DND-41 (cell line): ENCODE results near the gene GCN1.

Experiments
- ATAC-seq: fragments of 200-7000 bp; cut with Tn5 transposase; 3 replicates; pipeline ENCODE4 v1.9.1; 2021; ENCODE audit warnings: low read depth; ENCODE audit not compliant: insufficient read depth
- DNase-seq: peaks from one replicate; pipeline ENCODE4 v3.0.0-alpha.2; 2020
- H2AFZ ChIP-seq: 2 replicates; pipeline ENCODE4 v1.6.0; 2012; ENCODE audit warnings: low read depth, low read length
- H3K27ac ChIP-seq: 2 replicates; pipeline ENCODE4 v1.5.1; 2012; ENCODE audit warnings: low read length, inconsistent platforms
- H3K27me3 ChIP-seq: fragments of 200-600 bp; sonication (generic); 2 replicates; pipeline ENCODE4 v1.6.0; 2012; ENCODE audit warnings: low read length, mild to moderate bottlenecking, inconsistent platforms; ENCODE audit not compliant: insufficient read depth, poor library complexity
- H3K36me3 ChIP-seq: 2 replicates; pipeline ENCODE4 v1.5.1; 2012; ENCODE audit warnings: low read length, inconsistent platforms; ENCODE audit not compliant: insufficient read depth
- H3K4me1 ChIP-seq: 2 replicates; pipeline ENCODE4 v1.5.1; 2012; ENCODE audit warnings: mild to moderate bottlenecking, low read length; ENCODE audit not compliant: insufficient read depth
- H3K4me2 ChIP-seq: 2 replicates; pipeline ENCODE4 v1.6.0; 2012; ENCODE audit warnings: mild to moderate bottlenecking, moderate library complexity, low read length, inconsistent platforms; ENCODE audit not compliant: insufficient read depth
- H3K4me3 ChIP-seq, 2 experiments: fragments of 200-600 bp in 1 of 2; shearing (Covaris generic) in 1 of 2; 2 replicates each; pipeline ENCODE4 v1.5.1; 2012 to 2016; ENCODE audit warnings: inconsistent platforms in 2 of 2, low read length in 2 of 2, mild to moderate bottlenecking in 2 of 2, low read depth in 1 of 2, moderate library complexity in 1 of 2
- H3K79me2 ChIP-seq: 2 replicates; pipeline ENCODE4 v1.6.0; 2012; ENCODE audit warnings: low read length, inconsistent platforms; ENCODE audit not compliant: insufficient read depth
- H3K9ac ChIP-seq: 2 replicates; pipeline ENCODE4 v1.6.0; 2012; ENCODE audit warnings: low read depth, mild to moderate bottlenecking, inconsistent platforms, low read length, moderate library complexity
- H3K9me3 ChIP-seq: 2 replicates; pipeline ENCODE4 v1.5.1; 2012; ENCODE audit warnings: low read length, moderate library complexity, mild to moderate bottlenecking, inconsistent platforms; ENCODE audit not compliant: insufficient read depth, severe bottlenecking
- H4K20me1 ChIP-seq: 2 replicates; pipeline ENCODE4 v1.6.0; 2012; ENCODE audit warnings: low read length; ENCODE audit not compliant: insufficient read depth
- EZH2 ChIP-seq: IDR thresholded peaks from 3 replicates; pipeline ENCODE4 v1.6.1; 2012; ENCODE audit warnings: borderline replicate concordance, low read depth, mild to moderate bottlenecking, moderate library complexity, low read length, inconsistent platforms; ENCODE audit not compliant: severe bottlenecking
- TF ChIP-seq, protein P1 (sequence below): IDR thresholded peaks from 2 replicates; pipeline ENCODE4 v1.5.1; 2012; ENCODE audit warnings: borderline replicate concordance, low read length, moderate library complexity, mild to moderate bottlenecking; ENCODE audit not compliant: poor library complexity, severe bottlenecking; ENCODE audit errors: extremely low read depth

GCN1 gene

DNA sequence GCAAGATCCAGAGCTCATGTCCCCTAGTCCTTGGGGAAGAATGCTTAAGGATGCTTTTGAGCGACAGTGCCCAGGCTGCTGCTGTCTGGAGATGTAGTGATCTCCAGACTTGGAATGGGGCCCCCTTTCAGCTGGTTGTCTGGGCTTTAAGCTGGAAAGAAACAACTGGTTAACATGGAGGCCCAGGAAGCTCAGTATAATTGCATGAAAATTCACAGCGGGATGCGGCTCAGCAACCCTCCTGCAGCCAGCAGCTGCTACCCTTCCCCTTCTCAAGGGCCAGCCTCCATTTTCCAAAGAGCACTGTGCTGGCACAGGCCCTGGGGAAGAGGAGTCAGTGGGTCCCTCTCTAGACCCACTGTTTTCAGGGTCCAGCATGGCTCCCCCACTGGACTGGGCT, 104.3 kb downstream of the GCN1 start:
- Histone ChIP-seq H3K9me3 (no peaks in the 10 kb centered on the region), H3K9ac (no peak overlapping the region), H3K4me3 (no peak overlapping the region), H4K20me1 (peaks cover 7% of the 10 kb centered on the region; the same call in 1 of the 2 replicates), H3K27ac (no peak overlapping the region), H3K79me2 (no peaks in the 10 kb centered on the region), H3K27me3 (no peaks in the 10 kb centered on the region), H2AFZ (no peak overlapping the region), H3K36me3 (peaks cover 23% of the 10 kb centered on the region), H3K4me2 (no peak overlapping the region), H3K4me1 (peaks cover 20% of the 10 kb centered on the region)
- TF ChIP-seq, protein P1, sequence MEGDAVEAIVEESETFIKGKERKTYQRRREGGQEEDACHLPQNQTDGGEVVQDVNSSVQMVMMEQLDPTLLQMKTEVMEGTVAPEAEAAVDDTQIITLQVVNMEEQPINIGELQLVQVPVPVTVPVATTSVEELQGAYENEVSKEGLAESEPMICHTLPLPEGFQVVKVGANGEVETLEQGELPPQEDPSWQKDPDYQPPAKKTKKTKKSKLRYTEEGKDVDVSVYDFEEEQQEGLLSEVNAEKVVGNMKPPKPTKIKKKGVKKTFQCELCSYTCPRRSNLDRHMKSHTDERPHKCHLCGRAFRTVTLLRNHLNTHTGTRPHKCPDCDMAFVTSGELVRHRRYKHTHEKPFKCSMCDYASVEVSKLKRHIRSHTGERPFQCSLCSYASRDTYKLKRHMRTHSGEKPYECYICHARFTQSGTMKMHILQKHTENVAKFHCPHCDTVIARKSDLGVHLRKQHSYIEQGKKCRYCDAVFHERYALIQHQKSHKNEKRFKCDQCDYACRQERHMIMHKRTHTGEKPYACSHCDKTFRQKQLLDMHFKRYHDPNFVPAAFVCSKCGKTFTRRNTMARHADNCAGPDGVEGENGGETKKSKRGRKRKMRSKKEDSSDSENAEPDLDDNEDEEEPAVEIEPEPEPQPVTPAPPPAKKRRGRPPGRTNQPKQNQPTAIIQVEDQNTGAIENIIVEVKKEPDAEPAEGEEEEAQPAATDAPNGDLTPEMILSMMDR = no peak
- TF ChIP-seq EZH2 = no peak
- ATAC-seq = no peak
- no peak for DNase-seq

DNA sequence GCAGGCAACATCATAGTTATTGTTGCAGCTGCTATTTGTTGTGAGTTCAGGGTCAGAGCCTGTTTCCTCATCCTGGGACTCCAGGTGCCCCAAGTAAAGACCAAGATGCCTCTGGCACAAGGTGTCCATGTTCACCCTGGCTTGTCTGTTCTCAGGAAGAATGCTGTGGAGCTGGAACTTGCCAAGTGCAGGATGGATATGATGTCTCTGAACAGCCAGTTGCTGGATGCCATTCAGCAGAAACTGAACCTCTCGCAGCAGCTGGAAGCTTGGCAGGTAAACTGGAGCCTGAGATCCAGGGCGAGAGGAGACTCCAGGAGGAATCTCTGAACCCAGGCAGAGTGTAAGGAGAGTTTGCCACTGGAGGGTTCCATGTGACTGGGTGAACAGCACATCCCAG, 104.7 kb downstream of the GCN1 start:
- TF ChIP-seq, protein P1 = no peak
- TF ChIP-seq EZH2 = no peak
- DNase-seq = no peak
- H3K79me2 ChIP-seq = no peaks in the 10 kb centered on the region
- H3K36me3 ChIP-seq = peaks cover 21% of the 10 kb centered on the region
- no peak for ATAC-seq
- H3K4me2 ChIP-seq = no peak overlapping the region
- no peak overlapping the region for H3K4me3 ChIP-seq
- no peak overlapping the region for H3K27ac ChIP-seq
- H3K27me3 ChIP-seq = no peaks in the 10 kb centered on the region
- no peak overlapping the region for H2AFZ ChIP-seq
- H3K9ac ChIP-seq = no peak overlapping the region
- peaks cover 20% of the 10 kb centered on the region for H3K4me1 ChIP-seq
- peaks cover 7% of the 10 kb centered on the region; the same call in 1 of the 2 replicates for H4K20me1 ChIP-seq
- H3K9me3 ChIP-seq = no peaks in the 10 kb centered on the region

DNA sequence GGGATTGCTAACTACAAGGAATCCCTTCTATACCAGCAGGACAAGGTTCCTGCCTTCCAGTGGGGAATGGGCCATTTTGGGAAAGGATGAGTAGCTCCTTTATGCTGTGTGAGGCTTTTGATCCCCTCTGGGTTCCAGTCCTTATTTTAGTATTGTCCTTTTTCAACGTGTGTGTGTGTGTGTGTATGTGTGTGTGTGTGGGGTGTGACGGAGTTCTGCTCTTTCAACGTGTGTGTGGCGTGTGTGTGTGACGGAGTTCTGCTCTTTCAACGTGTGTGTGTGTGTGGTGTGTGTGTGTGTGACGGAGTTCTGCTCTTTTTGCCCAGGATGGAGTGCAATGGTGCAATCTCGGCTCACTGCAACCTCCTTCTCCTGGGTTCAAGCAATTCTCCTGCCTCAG, 105.4 kb downstream of the GCN1 start:
- H2AFZ ChIP-seq = no peak overlapping the region

More for the DNA sequence above, 105.4 kb downstream of the GCN1 start:
- H3K79me2 ChIP-seq = no peaks in the 10 kb centered on the region
- no peaks in the 10 kb centered on the region for H3K9me3 ChIP-seq
- H3K36me3 ChIP-seq = peaks cover 16% of the 10 kb centered on the region
- H3K4me1 ChIP-seq = peaks cover 20% of the 10 kb centered on the region
- H3K27me3 ChIP-seq = no peaks in the 10 kb centered on the region
- TF ChIP-seq, protein P1 = no peak
- no peak for TF ChIP-seq EZH2
- H3K27ac ChIP-seq = no peak overlapping the region
- ATAC-seq (no peak), DNase-seq (no peak)
- H4K20me1 ChIP-seq = peaks cover 7% of the 10 kb centered on the region; the same call in 1 of the 2 replicates
- H3K9ac ChIP-seq = no peak overlapping the region
- H3K4me3 ChIP-seq = no peak overlapping the region
- H3K4me2 ChIP-seq = no peak overlapping the region
